SU-DHL-6 (cell line): ENCODE measurements around the gene AGAP3.

Experiments used
- EZH2phosphoT487 ChIP-seq: fragments of 200-600 bp; sonication (generic), shearing (Covaris generic); conservative IDR thresholded peaks from 2 replicates; pipeline ENCODE4 v1.6.1; 2018; ENCODE audit warnings: mild to moderate bottlenecking, antibody characterized with exemption, low read length, moderate library complexity, mixed read lengths
- TF ChIP-seq, protein P1 (sequence below): fragments of 200-600 bp; sonication (generic); IDR thresholded peaks from one replicate; pipeline ENCODE4 v1.5.1; 2017; ENCODE audit warnings: antibody characterized with exemption, mild to moderate bottlenecking, low read length, moderate library complexity; ENCODE audit not compliant: insufficient read depth, poor library complexity, severe bottlenecking

GRCh38 chr7:151157645-151158329, 71.5 kb downstream of the AGAP3 start:
- TF ChIP-seq, protein P1, sequence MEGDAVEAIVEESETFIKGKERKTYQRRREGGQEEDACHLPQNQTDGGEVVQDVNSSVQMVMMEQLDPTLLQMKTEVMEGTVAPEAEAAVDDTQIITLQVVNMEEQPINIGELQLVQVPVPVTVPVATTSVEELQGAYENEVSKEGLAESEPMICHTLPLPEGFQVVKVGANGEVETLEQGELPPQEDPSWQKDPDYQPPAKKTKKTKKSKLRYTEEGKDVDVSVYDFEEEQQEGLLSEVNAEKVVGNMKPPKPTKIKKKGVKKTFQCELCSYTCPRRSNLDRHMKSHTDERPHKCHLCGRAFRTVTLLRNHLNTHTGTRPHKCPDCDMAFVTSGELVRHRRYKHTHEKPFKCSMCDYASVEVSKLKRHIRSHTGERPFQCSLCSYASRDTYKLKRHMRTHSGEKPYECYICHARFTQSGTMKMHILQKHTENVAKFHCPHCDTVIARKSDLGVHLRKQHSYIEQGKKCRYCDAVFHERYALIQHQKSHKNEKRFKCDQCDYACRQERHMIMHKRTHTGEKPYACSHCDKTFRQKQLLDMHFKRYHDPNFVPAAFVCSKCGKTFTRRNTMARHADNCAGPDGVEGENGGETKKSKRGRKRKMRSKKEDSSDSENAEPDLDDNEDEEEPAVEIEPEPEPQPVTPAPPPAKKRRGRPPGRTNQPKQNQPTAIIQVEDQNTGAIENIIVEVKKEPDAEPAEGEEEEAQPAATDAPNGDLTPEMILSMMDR, result no peak
- no peak for TF ChIP-seq EZH2phosphoT487
